ENCODE results near the gene TANC1. TPM values are rescaled to one million over a fixed set of nuclear protein-coding genes. Genes with fewer than 3 reads are reported as not detected.
"Not testable (repeated sequence)": the region's sequence is repeated elsewhere in the genome, so short reads cannot be mapped to it uniquely, and the experiment has no call there.

The TANC1 gene
- polyA plus RNA-seq, 2 donors: 18.1 to 21.4 TPM

- H3K9me3 ChIP-seq (ENCODE audit: control insufficient read depth in 2 of 2, insufficient read depth in 1 of 2, low read depth in 1 of 2, low read length in 1 of 2): peaks cover 0 to 2% of the 10 kb centered on the region in 2 donors
- H3K4me3 ChIP-seq (ENCODE audit: low read depth in 1 of 2, low read length in 2 of 2): no peak overlapping the region
- H3K27ac ChIP-seq (ENCODE audit: low read depth in 2 of 2, low read length in 1 of 2): peak overlapping the region; percentile 50 to 73
- H3K4me1 ChIP-seq (ENCODE audit: control insufficient read depth in 2 of 2, insufficient read depth in 2 of 2, low read length in 1 of 2): peaks cover 2 to 19% of the 10 kb centered on the region in 2 donors
- no peaks in the 10 kb centered on the region for H3K27me3 ChIP-seq (ENCODE audit: control insufficient read depth in 1 of 2, insufficient read depth in 2 of 2, low read length in 2 of 2)
- WGBS, 2 donors: 3 to 14% methylated on average over 2 of the region's 2 CpGs
- no peaks in the 10 kb centered on the region for H3K36me3 ChIP-seq (ENCODE audit: control insufficient read depth in 2 of 2, insufficient read depth in 2 of 2, low read length in 1 of 2)
Observed at GRCh38 chr2:159093497-159093896, 125.1 kb downstream of the TANC1 start.

- 52 to 53% methylated on average over 10 of the region's 10 CpGs for WGBS, 2 donors
- Histone ChIP-seq H3K4me1 (ENCODE audit: control insufficient read depth in 2 of 2, insufficient read depth in 2 of 2, low read length in 1 of 2) (peaks cover 2 to 19% of the 10 kb centered on the region in 2 donors), H3K9me3 (ENCODE audit: control insufficient read depth in 2 of 2, insufficient read depth in 1 of 2, low read depth in 1 of 2, low read length in 1 of 2) (peaks cover 0 to 2% of the 10 kb centered on the region in 2 donors), H3K27ac (ENCODE audit: low read depth in 2 of 2, low read length in 1 of 2) (peak overlapping the region; percentile 73 to 75), H3K4me3 (ENCODE audit: low read depth in 1 of 2, low read length in 2 of 2) (no peak overlapping the region), H3K27me3 (ENCODE audit: control insufficient read depth in 1 of 2, insufficient read depth in 2 of 2, low read length in 2 of 2) (no peaks in the 10 kb centered on the region), H3K36me3 (ENCODE audit: control insufficient read depth in 2 of 2, insufficient read depth in 2 of 2, low read length in 1 of 2) (no peaks in the 10 kb centered on the region)
Observed at GRCh38 chr2:159094173-159094737, 125.8 kb downstream of the TANC1 start.

GRCh38 chr2:159095813-159096212, 127.4 kb downstream of the TANC1 start:
- Histone ChIP-seq H3K4me3 (ENCODE audit: low read depth in 1 of 2, low read length in 2 of 2) (no peak overlapping the region), H3K4me1 (ENCODE audit: control insufficient read depth in 2 of 2, insufficient read depth in 2 of 2, low read length in 1 of 2) (peaks cover 2 to 9% of the 10 kb centered on the region in 2 donors), H3K9me3 (ENCODE audit: control insufficient read depth in 2 of 2, insufficient read depth in 1 of 2, low read depth in 1 of 2, low read length in 1 of 2) (peaks cover 0 to 2% of the 10 kb centered on the region in 2 donors), H3K27me3 (ENCODE audit: control insufficient read depth in 1 of 2, insufficient read depth in 2 of 2, low read length in 2 of 2) (no peaks in the 10 kb centered on the region), H3K27ac (ENCODE audit: low read depth in 2 of 2, low read length in 1 of 2) (peak overlapping the region; percentile 72 to 76), H3K36me3 (ENCODE audit: control insufficient read depth in 2 of 2, insufficient read depth in 2 of 2, low read length in 1 of 2) (no peaks in the 10 kb centered on the region)
- WGBS, 2 donors: 42 to 46% methylated on average over 1 of the region's 1 CpG

- WGBS, 2 donors: 85 to 91% methylated on average over 8 of the region's 8 CpGs
Observed at GRCh38 chr2:159096302-159096855, 127.9 kb downstream of the TANC1 start.

GRCh38 chr2:159096901-159097300, 128.5 kb downstream of the TANC1 start:
- Histone ChIP-seq H3K36me3 (ENCODE audit: control insufficient read depth in 2 of 2, insufficient read depth in 2 of 2, low read length in 1 of 2) (no peaks in the 10 kb centered on the region), H3K27me3 (ENCODE audit: control insufficient read depth in 1 of 2, insufficient read depth in 2 of 2, low read length in 2 of 2) (no peaks in the 10 kb centered on the region), H3K9me3 (ENCODE audit: control insufficient read depth in 2 of 2, insufficient read depth in 1 of 2, low read depth in 1 of 2, low read length in 1 of 2) (peaks cover 0 to 2% of the 10 kb centered on the region in 2 donors), H3K27ac (ENCODE audit: low read depth in 2 of 2, low read length in 1 of 2) (peak overlapping the region; percentile 5 to 76), H3K4me3 (ENCODE audit: low read depth in 1 of 2, low read length in 2 of 2) (no peak overlapping the region), H3K4me1 (ENCODE audit: control insufficient read depth in 2 of 2, insufficient read depth in 2 of 2, low read length in 1 of 2) (peaks cover 2 to 9% of the 10 kb centered on the region in 2 donors)
- 74 to 85% methylated on average over 1 of the region's 1 CpG for WGBS, 2 donors

More at GRCh38 chr2:159096302-159096855, 127.9 kb downstream of the TANC1 start:
- not testable (repeated sequence) for H3K9me3 ChIP-seq (ENCODE audit: control insufficient read depth in 2 of 2, insufficient read depth in 1 of 2, low read depth in 1 of 2, low read length in 1 of 2); H3K36me3 ChIP-seq (ENCODE audit: control insufficient read depth in 2 of 2, insufficient read depth in 2 of 2, low read length in 1 of 2); H3K4me3 ChIP-seq (ENCODE audit: low read depth in 1 of 2, low read length in 2 of 2); H3K27me3 ChIP-seq (ENCODE audit: control insufficient read depth in 1 of 2, insufficient read depth in 2 of 2, low read length in 2 of 2); H3K4me1 ChIP-seq (ENCODE audit: control insufficient read depth in 2 of 2, insufficient read depth in 2 of 2, low read length in 1 of 2)
- peak overlapping the region; percentile 72 to 76 for H3K27ac ChIP-seq (ENCODE audit: low read depth in 2 of 2, low read length in 1 of 2)

GRCh38 chr2:159098361-159098760, 129.9 kb downstream of the TANC1 start:
- WGBS, 2 donors: 79 to 83% methylated on average over 3 of the region's 3 CpGs
- H3K27me3 ChIP-seq (ENCODE audit: control insufficient read depth in 1 of 2, insufficient read depth in 2 of 2, low read length in 2 of 2): no peaks in the 10 kb centered on the region
- H3K4me1 ChIP-seq (ENCODE audit: control insufficient read depth in 2 of 2, insufficient read depth in 2 of 2, low read length in 1 of 2): peaks cover 2 to 6% of the 10 kb centered on the region in 2 donors
- H3K4me3 ChIP-seq (ENCODE audit: low read depth in 1 of 2, low read length in 2 of 2): no peak overlapping the region
- no peak overlapping the region for H3K27ac ChIP-seq (ENCODE audit: low read depth in 2 of 2, low read length in 1 of 2)
- peaks cover 0 to 2% of the 10 kb centered on the region in 2 donors for H3K9me3 ChIP-seq (ENCODE audit: control insufficient read depth in 2 of 2, insufficient read depth in 1 of 2, low read depth in 1 of 2, low read length in 1 of 2)
- H3K36me3 ChIP-seq (ENCODE audit: control insufficient read depth in 2 of 2, insufficient read depth in 2 of 2, low read length in 1 of 2): no peaks in the 10 kb centered on the region

- Histone ChIP-seq H3K36me3 (ENCODE audit: control insufficient read depth in 2 of 2, insufficient read depth in 2 of 2, low read length in 1 of 2) (no peaks in the 10 kb centered on the region), H3K27ac (ENCODE audit: low read depth in 2 of 2, low read length in 1 of 2) (peak overlapping the region in 1 of 2 donors; percentile 50), H3K9me3 (ENCODE audit: control insufficient read depth in 2 of 2, insufficient read depth in 1 of 2, low read depth in 1 of 2, low read length in 1 of 2) (peaks cover 0 to 2% of the 10 kb centered on the region in 2 donors), H3K4me3 (ENCODE audit: low read depth in 1 of 2, low read length in 2 of 2) (no peak overlapping the region), H3K4me1 (ENCODE audit: control insufficient read depth in 2 of 2, insufficient read depth in 2 of 2, low read length in 1 of 2) (peaks cover 1 to 6% of the 10 kb centered on the region in 2 donors), H3K27me3 (ENCODE audit: control insufficient read depth in 1 of 2, insufficient read depth in 2 of 2, low read length in 2 of 2) (no peaks in the 10 kb centered on the region)
- WGBS, 2 donors: 29 to 39% methylated on average over 3 of the region's 3 CpGs
Observed at GRCh38 chr2:159098921-159099411, 130.5 kb downstream of the TANC1 start.

GRCh38 chr2:159101755-159102489, 133.5 kb downstream of the TANC1 start:
- Histone ChIP-seq H3K36me3 (ENCODE audit: control insufficient read depth in 2 of 2, insufficient read depth in 2 of 2, low read length in 1 of 2) (no peaks in the 10 kb centered on the region), H3K9me3 (ENCODE audit: control insufficient read depth in 2 of 2, insufficient read depth in 1 of 2, low read depth in 1 of 2, low read length in 1 of 2) (no peaks in the 10 kb centered on the region), H3K27ac (ENCODE audit: low read depth in 2 of 2, low read length in 1 of 2) (no peak overlapping the region), H3K4me1 (ENCODE audit: control insufficient read depth in 2 of 2, insufficient read depth in 2 of 2, low read length in 1 of 2) (no peaks in the 10 kb centered on the region), H3K27me3 (ENCODE audit: control insufficient read depth in 1 of 2, insufficient read depth in 2 of 2, low read length in 2 of 2) (no peaks in the 10 kb centered on the region), H3K4me3 (ENCODE audit: low read depth in 1 of 2, low read length in 2 of 2) (no peak overlapping the region)
- 90 to 91% methylated on average over 7 of the region's 8 CpGs for WGBS, 2 donors

GRCh38 chr2:159103411-159103810, 135.0 kb downstream of the TANC1 start:
- no peaks in the 10 kb centered on the region for H3K36me3 ChIP-seq (ENCODE audit: control insufficient read depth in 2 of 2, insufficient read depth in 2 of 2, low read length in 1 of 2)
- WGBS, 2 donors: 87% methylated on average over 5 of the region's 5 CpGs; no CpG with 5 or more reads in 1 of the 2 donors
- H3K27ac ChIP-seq (ENCODE audit: low read depth in 2 of 2, low read length in 1 of 2): no peak overlapping the region
- H3K27me3 ChIP-seq (ENCODE audit: control insufficient read depth in 1 of 2, insufficient read depth in 2 of 2, low read length in 2 of 2): no peaks in the 10 kb centered on the region
- no peaks in the 10 kb centered on the region for H3K9me3 ChIP-seq (ENCODE audit: control insufficient read depth in 2 of 2, insufficient read depth in 1 of 2, low read depth in 1 of 2, low read length in 1 of 2)
- peaks cover 0 to 4% of the 10 kb centered on the region in 2 donors for H3K4me1 ChIP-seq (ENCODE audit: control insufficient read depth in 2 of 2, insufficient read depth in 2 of 2, low read length in 1 of 2)
- no peak overlapping the region for H3K4me3 ChIP-seq (ENCODE audit: low read depth in 1 of 2, low read length in 2 of 2)

All from esophagus (tissue), 2 donors.